H1 (cell line): ENCODE results near the gene GAREM2. TPM values are rescaled to one million over a fixed set of nuclear protein-coding genes. Genes with fewer than 3 reads are reported as not detected.

Experiments used
- BRCA1 ChIP-seq: IDR thresholded peaks from 2 replicates; pipeline ENCODE4 v1.6.1; 2012; ENCODE audit warnings: low read depth, low read length, improper control_type of control experiment
- CHD7 ChIP-seq: fragments of 300-600 bp; sonication (generic); IDR thresholded peaks from 2 replicates; pipeline ENCODE4 v1.7.1; 2012; ENCODE audit warnings: low read length, moderate library complexity, mild to moderate bottlenecking, inconsistent platforms; ENCODE audit not compliant: insufficient replicate concordance
- polyA plus RNA-seq, 7 experiments: library from polyadenylated mRNA; depleted of rRNA in 3 of 7; stranded (reverse) in 5 of 7; unstranded in 2 of 7; fragments of >200 nt in 5 of 7; fragments of 200-250 nt in 2 of 7; gene quantifications; 1 replicate in 5 of 7; 2 replicates in 1 of 7; 4 replicates in 1 of 7; pipeline versions ENCODE4 v1.2.1 to v1.2.3, GENCODE V29; 2011 to 2013; ENCODE audit warnings: missing spikeins in 2 of 7, mixed read lengths in 2 of 7
- total RNA-seq: library from RNA; stranded (reverse); fragmentation: NEBNext Ultra II Directional; extraction: Animal tissue kit (Norgen Biotek cat#: 25700); gene quantifications from 2 replicates; pipeline ENCODE4 v1.2.1, GENCODE V29; 2021

The GAREM2 gene
- total and polyA plus RNA-seq, 2 of the 8 experiments (the other 6 are each of a cell fraction or from before 2014, with no cell fraction given), result 19.9 TPM

- no peak for TF ChIP-seq CHD7
- TF ChIP-seq BRCA1, result no peak
These were observed 24.0 kb downstream of the GAREM2 start (continued) for GRCh38 chr2:26196683-26197418.
